H1 (cell line): ENCODE results near the gene RAB3C. TPM values are rescaled to one million over a fixed set of nuclear protein-coding genes. Genes with fewer than 3 reads are reported as not detected.

Experiments
- ATF3 ChIP-seq: IDR thresholded peaks from 2 replicates; pipeline ENCODE4 v1.6.1; 2011; ENCODE audit warnings: low read depth, mild to moderate bottlenecking, low read length; ENCODE audit not compliant: insufficient read depth
- BRCA1 ChIP-seq: IDR thresholded peaks from 2 replicates; pipeline ENCODE4 v1.6.1; 2012; ENCODE audit warnings: low read depth, low read length, improper control_type of control experiment
- CEBPB ChIP-seq: IDR thresholded peaks from 2 replicates; pipeline ENCODE4 v1.6.1; 2012; ENCODE audit warnings: low read depth, low read length
- CHD1 ChIP-seq: IDR thresholded peaks from 2 replicates; pipeline ENCODE4 v1.6.1; 2012; ENCODE audit warnings: low read depth, low read length, improper control_type of control experiment
- JUN ChIP-seq: IDR thresholded peaks from 2 replicates; pipeline ENCODE4 v1.6.1; 2011; ENCODE audit warnings: low read depth, mild to moderate bottlenecking, improper control_type of control experiment, low read length
- KDM4A ChIP-seq: IDR thresholded peaks from one replicate; pipeline ENCODE4 v1.7.1; 2012; ENCODE audit warnings: low read depth, mild to moderate bottlenecking, moderate library complexity, low read length, inconsistent platforms; ENCODE audit not compliant: severe bottlenecking
- NANOG ChIP-seq: IDR thresholded peaks from 2 replicates; pipeline ENCODE4 v1.6.1; 2011; ENCODE audit warnings: low read length, low read depth, mild to moderate bottlenecking, inconsistent platforms; ENCODE audit not compliant: insufficient read depth, poor library complexity, severe bottlenecking
- RAD21 ChIP-seq, 2 experiments: IDR thresholded peaks in 1 of 2; conservative IDR thresholded peaks in 1 of 2; 2 replicates each; pipeline ENCODE4 v1.6.1; 2011; ENCODE audit warnings: low read depth in 2 of 2, low read length in 2 of 2, improper control_type of control experiment in 1 of 2, inconsistent platforms in 1 of 2, mild to moderate bottlenecking in 1 of 2, moderate library complexity in 1 of 2
- SIN3A ChIP-seq, 2 experiments: IDR thresholded peaks in 1 of 2; conservative IDR thresholded peaks in 1 of 2; 2 replicates each; pipeline ENCODE4 v1.6.1; 2011 to 2012; ENCODE audit warnings: low read length in 2 of 2, improper control_type of control experiment in 1 of 2, low read depth in 1 of 2, mild to moderate bottlenecking in 1 of 2
- SIRT6 ChIP-seq: IDR thresholded peaks from one replicate; pipeline ENCODE4 v1.7.1; 2012; ENCODE audit warnings: low read length, inconsistent platforms
- SP2 ChIP-seq: IDR thresholded peaks from 2 replicates; pipeline ENCODE4 v1.6.1; 2012; ENCODE audit warnings: mild to moderate bottlenecking, low read length, inconsistent platforms
- USF2 ChIP-seq: IDR thresholded peaks from 2 replicates; pipeline ENCODE4 v1.6.1; 2011; ENCODE audit warnings: low read length, improper control_type of control experiment
- polyA plus RNA-seq, 7 experiments: library from polyadenylated mRNA; depleted of rRNA in 3 of 7; stranded (reverse) in 5 of 7; unstranded in 2 of 7; fragments of >200 nt in 5 of 7; fragments of 200-250 nt in 2 of 7; gene quantifications; 1 replicate in 5 of 7; 2 replicates in 1 of 7; 4 replicates in 1 of 7; pipeline versions ENCODE4 v1.2.1 to v1.2.3, GENCODE V29; 2011 to 2013; ENCODE audit warnings: missing spikeins in 2 of 7, mixed read lengths in 2 of 7
- total RNA-seq: library from RNA; stranded (reverse); fragmentation: NEBNext Ultra II Directional; extraction: Animal tissue kit (Norgen Biotek cat#: 25700); gene quantifications from 2 replicates; pipeline ENCODE4 v1.2.1, GENCODE V29; 2021

Gene RAB3C
- total and polyA plus RNA-seq, 2 of the 8 experiments (the other 6 are each of a cell fraction or from before 2014, with no cell fraction given), result 14.7 to 18.3 TPM

GRCh38 chr5:58905944-58906343, 323.1 kb downstream of the RAB3C start (continued):
- no peak for TF ChIP-seq JUN
- TF ChIP-seq CEBPB, result no peak
- no peak for TF ChIP-seq NANOG
- no peak for TF ChIP-seq SP2
- TF ChIP-seq SIRT6, result no peak
- TF ChIP-seq USF2, result no peak
- no peak for TF ChIP-seq SIN3A (conservative IDR thresholded peaks at IDR 0.05 in 1 of 2, IDR thresholded peaks at IDR 0.05 in 1 of 2; ENCODE audit: low read depth in 1 of 2, low read length in 2 of 2)
- TF ChIP-seq RAD21 (IDR thresholded peaks at IDR 0.05 in 1 of 2, conservative IDR thresholded peaks at IDR 0.05 in 1 of 2; ENCODE audit: low read depth in 2 of 2, low read length in 2 of 2), result no peak
- TF ChIP-seq CHD1, result no peak
- no peak for TF ChIP-seq ATF3
- TF ChIP-seq KDM4A, result no peak
- no peak for TF ChIP-seq BRCA1

Other genes starting within 250 kb of the RAB3C start
- 19.8 and 20.6 TPM in 2 replicates for gene PLK2, start 123.0 kb upstream of the RAB3C start, total RNA-seq
- 5.8 and 10.8 TPM in 2 replicates for gene PLK2, start 123.0 kb upstream of the RAB3C start, polyA plus RNA-seq (2011; rRNA removed)
- not detected in 2 replicates for gene GAPT, start 91.6 kb upstream of the RAB3C start, total RNA-seq
- gene GAPT, start 91.6 kb upstream of the RAB3C start, polyA plus RNA-seq (2011; rRNA removed), result not detected in 2 replicates